Urothelium cell line (cell line): ENCODE data around the gene CD3G.

Experiments used
- DNase-seq: peaks from one replicate; pipeline ENCODE4 v3.0.0; 2011; ENCODE audit warnings: low spot score, mixed read lengths
- FAIRE-seq: peaks from 2 replicates; lab custom pipeline; 2011; peaks lifted over from hg19 to GRCh38; lab: Jason Lieb, UNC

Gene CD3G

DNA sequence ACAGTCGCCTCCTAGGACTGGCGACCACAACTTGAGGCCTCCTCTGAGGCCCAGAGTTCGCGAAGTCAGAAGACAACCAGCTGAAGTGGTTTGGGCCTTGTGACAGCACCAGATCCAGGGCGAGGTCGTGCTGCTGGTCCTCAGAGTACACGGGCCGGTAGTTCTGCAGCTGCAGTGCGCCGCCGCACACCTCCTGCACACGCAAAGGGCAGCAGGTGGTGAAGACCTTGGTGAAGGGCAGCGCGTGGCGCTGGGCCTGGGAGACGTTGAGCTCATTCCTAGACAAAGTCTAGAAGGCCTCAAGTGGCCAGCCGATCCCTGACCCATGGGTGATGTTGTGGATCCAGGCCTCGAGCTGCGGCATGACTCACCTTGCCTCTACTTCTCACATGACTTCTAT lies 21.4 kb upstream of the CD3G start:
- FAIRE-seq (no peak), DNase-seq (no peak)

DNA sequence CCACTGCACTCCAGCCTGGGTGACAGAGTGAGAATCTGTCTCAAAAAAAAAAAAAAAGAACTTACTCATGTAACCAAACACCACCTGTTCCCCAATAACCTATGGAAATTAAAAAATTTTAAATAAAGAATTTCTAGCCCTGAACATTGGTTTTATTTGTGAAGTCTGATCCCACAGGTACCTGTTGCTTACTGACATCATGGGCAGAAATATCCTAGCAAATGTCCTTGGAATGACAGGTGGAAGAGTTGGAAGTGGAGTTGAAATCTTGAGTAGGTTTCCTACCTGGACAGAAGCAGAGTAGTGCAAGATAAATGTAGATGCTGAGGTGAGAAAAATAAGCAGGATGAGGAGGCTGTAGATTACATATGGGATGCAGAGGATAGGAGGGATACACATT lies 18.9 kb upstream of the CD3G start:
- DNase-seq: no peak
- no peak for FAIRE-seq

- FAIRE-seq (no peak), DNase-seq (no peak)
Observed at GRCh38 chr11:118328745-118329144, 15.4 kb upstream of the CD3G start.

DNA sequence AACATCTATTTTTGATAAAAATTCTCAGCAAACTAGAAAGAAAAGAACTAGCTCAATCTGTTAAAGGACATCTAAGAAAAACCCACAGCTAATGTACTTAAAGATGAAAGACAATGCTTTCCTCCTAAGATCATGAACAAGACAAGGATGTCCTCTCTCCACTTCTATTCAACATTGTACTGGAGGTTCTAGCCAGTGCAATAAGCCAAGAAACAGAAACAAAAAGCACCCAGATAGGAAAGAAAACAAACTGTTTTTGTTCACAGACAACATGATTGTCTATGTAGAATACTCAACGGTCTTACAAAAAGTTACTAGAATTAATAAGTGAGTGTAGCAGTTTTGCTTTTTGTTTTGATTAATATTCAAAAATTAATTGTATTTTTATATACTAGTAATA lies 9.4 kb upstream of the CD3G start:
- FAIRE-seq (no peak), DNase-seq (no peak)

GRCh38 chr11:118338637-118339061 lies 5.5 kb upstream of the CD3G start:
- DNase-seq: no peak
- FAIRE-seq: no peak

GRCh38 chr11:118339281-118339961 lies 4.7 kb upstream of the CD3G start:
- FAIRE-seq (no peak), DNase-seq (no peak)

GRCh38 chr11:118340449-118340848 lies 3.7 kb upstream of the CD3G start:
- FAIRE-seq (no peak), DNase-seq (no peak)

DNA sequence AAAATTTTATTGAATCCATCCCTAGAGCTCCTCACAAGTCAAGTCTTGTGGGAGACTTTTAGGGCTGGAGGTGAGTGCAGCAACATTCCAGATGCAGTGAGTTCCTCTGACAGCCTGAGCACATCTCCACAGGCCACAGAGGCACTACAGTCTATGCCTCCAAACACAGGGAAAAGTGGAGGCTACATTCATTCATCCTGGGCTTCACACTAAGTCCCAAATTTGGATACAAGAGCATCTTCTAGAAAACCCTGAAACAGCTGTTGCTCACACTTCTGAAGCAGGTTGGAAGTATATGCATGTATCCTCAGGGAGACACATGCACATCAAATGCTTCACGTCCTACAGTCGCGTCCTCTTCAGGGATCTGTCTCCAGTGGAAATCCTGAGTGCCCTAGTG lies 2.9 kb upstream of the CD3G start:
- FAIRE-seq (no peak), DNase-seq (no peak)

DNA sequence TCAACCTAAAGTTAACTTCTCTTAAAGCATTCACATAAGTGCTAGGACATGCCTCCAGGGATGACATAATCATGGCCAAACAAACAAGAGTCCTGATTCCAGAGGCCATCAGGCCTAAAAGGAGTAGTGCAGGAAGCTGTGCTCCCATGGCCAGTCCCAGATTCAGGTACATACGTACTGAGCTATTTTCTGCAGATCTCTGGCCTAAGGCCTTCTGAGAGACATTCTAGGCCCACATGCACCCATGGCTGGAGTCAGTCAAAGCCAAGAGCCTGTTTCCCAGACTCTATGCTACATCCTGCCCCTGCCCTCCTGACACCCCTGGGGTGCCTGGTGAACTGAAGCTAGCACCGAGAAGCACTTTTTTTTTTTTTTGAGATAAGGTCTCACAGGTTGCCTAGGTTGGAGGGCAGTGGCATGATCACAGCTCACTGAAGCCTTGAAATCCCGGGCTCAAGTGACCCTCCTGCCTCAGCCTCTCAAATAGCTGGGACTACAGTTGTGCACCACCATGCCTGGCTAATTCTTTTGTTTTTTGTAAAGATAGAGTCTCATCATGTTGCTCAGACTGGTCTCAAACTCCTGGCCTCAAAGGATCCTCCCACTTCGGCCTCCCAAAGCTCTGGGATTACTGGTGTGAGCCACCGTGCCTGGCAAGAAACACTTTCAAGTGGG lies 2.2 kb upstream of the CD3G start:
- DNase-seq: no peak
- no peak for FAIRE-seq

DNA sequence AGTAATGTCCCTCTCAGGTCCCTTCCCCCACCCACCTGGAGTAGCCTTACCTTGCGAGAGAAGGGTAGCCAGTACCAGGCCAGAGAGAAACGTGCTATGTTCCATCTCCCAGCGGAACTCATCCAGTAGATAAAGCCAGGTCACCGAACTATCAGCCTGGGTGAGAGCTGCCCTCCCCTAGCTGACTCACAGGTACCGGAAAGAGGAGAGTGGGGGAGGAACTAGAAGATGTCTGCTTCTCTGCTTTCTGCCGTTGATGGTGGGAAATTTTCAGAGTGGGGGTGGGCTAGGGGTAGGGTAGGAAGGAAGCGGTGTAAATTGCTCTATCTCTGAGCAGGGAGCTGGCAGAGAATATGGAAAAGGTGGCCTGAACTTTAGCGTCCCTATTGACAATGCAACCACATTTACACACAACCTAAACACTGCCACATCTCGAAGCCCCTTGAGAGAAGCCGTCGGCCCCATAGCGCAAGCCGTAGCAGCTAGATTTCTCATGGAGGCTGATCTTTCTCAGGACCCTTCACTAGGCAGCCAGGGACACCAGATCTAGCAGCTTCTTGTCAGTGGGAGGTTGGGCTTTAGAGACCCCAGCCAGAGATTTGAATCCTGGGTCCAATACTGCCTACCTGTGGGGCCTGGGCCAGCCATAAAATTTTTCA lies 1.5 kb upstream of the CD3G start, which contains the start of gene CD3D:
TSS of gene CD3D (minus strand) at position 203 of the 659 bp plus-strand sequence. CDS start at position 105, 98 bp downstream.
- peak; percentile 31 for DNase-seq
- no peak for FAIRE-seq

GRCh38 chr11:118343248-118343647 lies 896 bp upstream of the CD3G start:
- FAIRE-seq: no peak

GRCh38 chr11:118349475-118349874 lies 5.3 kb downstream of the CD3G start:
- no peak for DNase-seq
- no peak for FAIRE-seq

More at GRCh38 chr11:118343248-118343647, 896 bp upstream of the CD3G start:
- no peak for DNase-seq

DNA sequence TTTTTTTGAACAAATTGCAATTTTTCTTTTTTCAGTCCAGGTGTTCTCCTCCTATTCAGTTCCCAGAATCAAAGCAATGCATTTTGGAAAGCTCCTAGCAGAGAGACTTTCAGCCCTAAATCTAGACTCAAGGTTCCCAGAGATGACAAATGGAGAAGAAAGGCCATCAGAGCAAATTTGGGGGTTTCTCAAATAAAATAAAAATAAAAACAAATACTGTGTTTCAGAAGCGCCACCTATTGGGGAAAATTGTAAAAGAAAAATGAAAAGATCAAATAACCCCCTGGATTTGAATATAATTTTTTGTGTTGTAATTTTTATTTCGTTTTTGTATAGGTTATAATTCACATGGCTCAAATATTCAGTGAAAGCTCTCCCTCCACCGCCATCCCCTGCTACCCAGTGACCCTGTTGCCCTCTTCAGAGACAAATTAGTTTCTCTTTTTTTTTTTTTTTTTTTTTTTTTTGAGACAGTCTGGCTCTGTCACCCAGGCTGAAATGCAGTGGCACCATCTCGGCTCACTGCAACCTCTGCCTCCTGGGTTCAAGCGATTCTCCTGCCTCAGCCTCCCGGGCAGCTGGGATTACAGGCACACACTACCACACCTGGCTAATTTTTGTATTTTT lies 9.1 kb downstream of the CD3G start:
- no peak for FAIRE-seq
- DNase-seq: no peak

DNA sequence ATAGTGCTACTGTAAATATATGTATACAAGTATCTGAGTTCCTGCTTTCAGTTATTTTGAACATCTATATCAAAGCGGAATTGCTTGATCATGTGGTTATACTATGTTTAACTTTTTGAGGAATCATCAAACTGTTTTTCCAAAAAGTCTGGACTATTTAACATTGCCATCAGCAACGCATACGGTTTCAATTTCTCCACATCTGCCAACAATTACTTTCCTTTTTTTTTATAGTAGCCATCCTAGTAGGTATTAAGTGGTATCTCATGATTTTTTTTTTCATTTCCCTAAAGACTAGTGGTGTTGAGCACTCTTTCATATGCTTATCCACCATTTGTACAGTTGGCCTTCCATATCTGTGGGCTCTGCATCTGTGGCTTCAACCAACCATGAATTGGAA lies 13.9 kb downstream of the CD3G start:
- DNase-seq (no peak), FAIRE-seq (no peak)

GRCh38 chr11:118359295-118359958 lies 15.3 kb downstream of the CD3G start, which contains the start of gene UBE4A:
TSS of gene UBE4A (plus strand) at chr11:118359600. CDS start at chr11:118365081, 5,481 bp downstream.
- DNase-seq (peak; percentile 85), FAIRE-seq (no peak)

- no peak for DNase-seq
- FAIRE-seq: no peak
Observed at GRCh38 chr11:118364956-118365615, 20.9 kb downstream of the CD3G start.

DNA sequence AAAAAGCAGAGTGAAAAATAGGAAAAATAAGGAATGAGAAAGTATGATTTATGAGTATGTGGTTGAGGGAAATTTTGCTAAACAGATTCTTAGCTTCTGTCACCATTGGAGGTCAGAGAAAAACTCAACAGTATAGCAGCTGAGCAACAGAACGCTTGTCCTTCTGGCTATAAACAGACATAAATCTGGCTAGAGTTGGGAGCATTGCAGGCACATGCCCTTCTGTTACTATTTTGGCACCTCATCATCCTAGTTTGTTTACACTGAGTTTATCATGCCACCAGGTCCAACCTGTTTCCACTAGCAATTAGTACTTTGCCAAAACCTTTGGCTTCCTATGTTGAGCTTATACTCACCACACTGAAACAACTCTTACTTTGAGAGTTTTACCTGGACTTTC lies 22.1 kb downstream of the CD3G start:
- FAIRE-seq (no peak), DNase-seq (no peak)

- FAIRE-seq: no peak
Observed at GRCh38 chr11:118370774-118371173, 26.6 kb downstream of the CD3G start.

GRCh38 chr11:118373263-118373662 lies 29.1 kb downstream of the CD3G start:
- DNase-seq: no peak
- FAIRE-seq: no peak

More at GRCh38 chr11:118370774-118371173, 26.6 kb downstream of the CD3G start:
- DNase-seq: no peak

DNA sequence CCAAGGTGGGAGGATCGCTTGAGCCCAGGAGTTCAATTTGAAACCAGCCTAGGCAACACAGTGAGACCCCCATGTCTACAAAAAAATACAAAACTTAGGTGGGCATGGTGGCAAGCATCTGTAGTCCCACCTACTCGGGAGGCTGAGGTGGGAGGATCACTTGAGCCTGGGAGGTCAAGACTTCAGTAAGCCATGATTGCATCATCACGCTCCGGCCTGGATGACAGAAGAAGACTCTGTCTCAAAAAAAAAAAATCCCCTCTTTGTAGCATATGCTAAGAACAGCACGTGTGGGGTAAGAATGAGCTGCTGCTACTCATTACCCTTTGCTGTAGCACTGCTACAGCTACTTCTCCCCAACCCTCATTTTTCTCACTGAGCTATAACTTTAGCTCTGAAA lies 29.7 kb downstream of the CD3G start:
- FAIRE-seq (no peak), DNase-seq (no peak)
